HCT116 (cell line): ENCODE data around the gene SMYD3. TPM values are rescaled to one million over a fixed set of nuclear protein-coding genes. Genes with fewer than 3 reads are reported as not detected.

Experiments
- ATAC-seq: fragments of 200-7000 bp; cut with Tn5 transposase; 2 replicates; pipeline ENCODE4 v1.9.1; 2020; ENCODE audit warnings: mild to moderate bottlenecking, moderate library complexity
- BruUV-seq: library from RNA; stranded (reverse); fragments of 400-500 nt; replicated peaks from 2 replicates; lab custom pipeline; 2021; lab: Mats Ljungman, UMichigan
- CTCF ChIA-PET: fragments of 300-600 bp; sonication (Branson Sonifier 250); formaldehyde crosslinking; loops from one replicate; lab custom pipeline; 2021; ENCODE audit warnings: antibody characterized with exemption; lab: Charles Lee
- POLR2A ChIA-PET: fragments of 300-600, 350-600 bp; sonication (Branson Sonifier 250); formaldehyde crosslinking; loops from one replicate; lab custom pipeline; 2021; ENCODE audit warnings: antibody characterized with exemption; lab: Charles Lee
- RAD21 ChIA-PET, 2 experiments: fragments of 300-600 bp; sonication (Branson Sonifier 250); formaldehyde crosslinking; loops; one replicate each; lab custom pipeline; 2023; ENCODE audit warnings: low total read pairs in 2 of 2; ENCODE audit not compliant: uncharacterized antibody in 2 of 2, unreplicated experiment in 2 of 2, low non-redundant PET in 1 of 2; lab: Charles Lee
- DNase-seq: peaks from one replicate; pipeline ENCODE4 v3.0.0-alpha.2; 2010; ENCODE audit warnings: low read depth, low spot score
- H2AFZ ChIP-seq: fragments of 200-600 bp; shearing (Covaris generic), sonication (generic); 2 replicates; pipeline ENCODE4 v1.6.1; 2017; ENCODE audit warnings: low read depth, mixed run types, mixed read lengths, antibody characterized with exemption, low read length; ENCODE audit not compliant: poor library complexity, severe bottlenecking
- H3K27ac ChIP-seq: 2 replicates; pipeline ENCODE4 v1.5.1; 2012; ENCODE audit warnings: low read depth, low read length
- H3K27me3 ChIP-seq: fragments of 200-600 bp; sonication (generic); 2 replicates; pipeline ENCODE4 v1.6.1; 2016; ENCODE audit warnings: mixed run types, low read length, mixed read lengths; ENCODE audit not compliant: insufficient read depth
- H3K36me3 ChIP-seq, 2 experiments: fragments of 200-500 bp in 1 of 2; fragments of 200-600 bp in 1 of 2; sonication (Bioruptor generic) in 1 of 2; sonication (generic) in 1 of 2; 2 replicates each; pipeline versions ENCODE4 v1.5.1 to v1.6.1; 2014 to 2016; ENCODE audit warnings: low read length in 2 of 2, inconsistent platforms in 1 of 2, mixed read lengths in 1 of 2, mixed run types in 1 of 2; ENCODE audit not compliant: insufficient read depth in 2 of 2, control insufficient read depth in 1 of 2
- H3K4me1 ChIP-seq, 2 experiments: fragments of 200-600 bp in 1 of 2; sonication (generic) in 1 of 2; 2 replicates each; pipeline versions ENCODE4 v1.5.1 to v1.6.1; 2012 to 2017; ENCODE audit warnings: low read length in 2 of 2, inconsistent platforms in 1 of 2, mild to moderate bottlenecking in 1 of 2, mixed read lengths in 1 of 2, mixed run types in 1 of 2, moderate library complexity in 1 of 2; ENCODE audit not compliant: insufficient read depth in 2 of 2, control insufficient read depth in 1 of 2
- H3K4me2 ChIP-seq: fragments of 200-600 bp; sonication (generic); 2 replicates; pipeline ENCODE4 v1.6.1; 2017; ENCODE audit warnings: mixed run types, low read length, mixed read lengths
- H3K4me3 ChIP-seq, 2 experiments: fragments of 200-600 bp in 1 of 2; sonication (generic) in 1 of 2; replicated peaks in 1 of 2; 2 replicates each; pipeline ENCODE4 v1.5.1; 2011 to 2016; ENCODE audit warnings: low read length in 2 of 2, control low read depth in 1 of 2, low read depth in 1 of 2, mild to moderate bottlenecking in 1 of 2, mixed read lengths in 1 of 2, mixed run types in 1 of 2
- H3K79me2 ChIP-seq: fragments of 200-600 bp; sonication (generic); 2 replicates; pipeline ENCODE4 v1.6.1; 2017; ENCODE audit warnings: mild to moderate bottlenecking, mixed run types, low read length, moderate library complexity, mixed read lengths; ENCODE audit not compliant: insufficient read depth
- H3K9ac ChIP-seq: fragments of 200-600 bp; sonication (generic); 2 replicates; pipeline ENCODE4 v1.6.1; 2016; ENCODE audit warnings: low read length, mixed read lengths
- H3K9me2 ChIP-seq: fragments of 200-600 bp; sonication (generic), shearing (Covaris generic); 2 replicates; pipeline ENCODE4 v1.6.1; 2017; ENCODE audit warnings: mixed run types, mild to moderate bottlenecking, moderate library complexity; ENCODE audit not compliant: insufficient read depth
- H3K9me3 ChIP-seq, 2 experiments: fragments of 200-500 bp in 1 of 2; fragments of 200-600 bp in 1 of 2; sonication (Bioruptor generic) in 1 of 2; sonication (generic) in 1 of 2; 2 replicates each; pipeline ENCODE4 v1.6.1; 2014 to 2017; ENCODE audit warnings: low read length in 2 of 2, mixed read lengths in 2 of 2, inconsistent platforms in 1 of 2, low read depth in 1 of 2, mild to moderate bottlenecking in 1 of 2, mixed run types in 1 of 2, moderate library complexity in 1 of 2; ENCODE audit not compliant: control insufficient read depth in 1 of 2, insufficient read depth in 1 of 2
- H4K20me1 ChIP-seq: fragments of 200-600 bp; sonication (generic), shearing (Covaris generic); 2 replicates; pipeline ENCODE4 v1.6.1; 2017; ENCODE audit warnings: mixed run types, mild to moderate bottlenecking, moderate library complexity; ENCODE audit not compliant: insufficient read depth
- CBX3 ChIP-seq: IDR thresholded peaks from 2 replicates; pipeline ENCODE4 v1.6.1; 2012; ENCODE audit warnings: low read depth
- CEBPB ChIP-seq: IDR thresholded peaks from 2 replicates; pipeline ENCODE4 v1.6.1; 2012; ENCODE audit warnings: low read depth
- EGR1 ChIP-seq: IDR thresholded peaks from 2 replicates; pipeline ENCODE4 v1.6.1; 2012; ENCODE audit warnings: low read depth
- ELF1 ChIP-seq: IDR thresholded peaks from 2 replicates; pipeline ENCODE4 v1.6.1; 2012; ENCODE audit warnings: low read depth, borderline replicate concordance
- EZH2 ChIP-seq: fragments of 200-600 bp; sonication (generic); IDR thresholded peaks from 2 replicates; pipeline ENCODE4 v1.6.1; 2017; ENCODE audit warnings: antibody characterized with exemption, mixed run types
- EZH2phosphoT487 ChIP-seq: fragments of 200-600 bp; IDR thresholded peaks from 2 replicates; pipeline ENCODE4 v1.6.1; 2018; ENCODE audit warnings: antibody characterized with exemption, borderline replicate concordance
- FOSL1 ChIP-seq: IDR thresholded peaks from 2 replicates; pipeline ENCODE4 v1.6.1; 2012; ENCODE audit warnings: low read depth
- JUND ChIP-seq: IDR thresholded peaks from 2 replicates; pipeline ENCODE4 v1.6.1; 2012
- POLR2A ChIP-seq: IDR thresholded peaks from 2 replicates; pipeline ENCODE4 v1.7.0; 2011; ENCODE audit warnings: borderline replicate concordance; ENCODE audit not compliant: insufficient read depth, insufficient read length; ENCODE audit errors: extremely low read depth
- POLR2AphosphoS5 ChIP-seq: IDR thresholded peaks from 2 replicates; pipeline ENCODE4 v1.6.1; 2011; ENCODE audit warnings: mild to moderate bottlenecking, low read depth, low read length, moderate library complexity
- RAD21 ChIP-seq: IDR thresholded peaks from 2 replicates; pipeline ENCODE4 v1.6.1; 2012; ENCODE audit warnings: low read depth, mild to moderate bottlenecking
- SIN3A ChIP-seq: IDR thresholded peaks from 2 replicates; pipeline ENCODE4 v1.6.1; 2012; ENCODE audit warnings: low read depth
- SP1 ChIP-seq: IDR thresholded peaks from 2 replicates; pipeline ENCODE4 v1.6.1; 2012; ENCODE audit warnings: low read depth
- SRF ChIP-seq: IDR thresholded peaks from 2 replicates; pipeline ENCODE4 v1.6.1; 2012; ENCODE audit warnings: low read depth
- ZBTB33 ChIP-seq: IDR thresholded peaks from 2 replicates; pipeline ENCODE4 v1.6.1; 2011; ENCODE audit warnings: mild to moderate bottlenecking, low read length, moderate library complexity; ENCODE audit not compliant: insufficient replicate concordance; ENCODE audit errors: extremely low read depth
- ZFX ChIP-seq: fragments of 450-650 bp; IDR thresholded peaks from 2 replicates; pipeline ENCODE4 v1.6.1; 2017
- ZNF274 ChIP-seq: fragments of 200-500 bp; sonication (Bioruptor generic); IDR thresholded peaks from 2 replicates; pipeline ENCODE4 v1.6.1; 2014; ENCODE audit warnings: mild to moderate bottlenecking, low read depth, low read length, inconsistent platforms
- intact Hi-C: fragments of 100-400 bp; cut with micrococcal nuclease; formaldehyde crosslinking; loops from 2 replicates; pipeline ENCODE4 v1.10.0; 2022
- total RNA-seq: library from RNA; stranded (reverse); gene quantifications from one replicate; pipeline ENCODE4 v1.2.1, GENCODE V29; 2021; ENCODE audit not compliant: unreplicated experiment
- TF ChIP-seq, protein P1 (sequence below), 3 experiments: fragments of 200-600 bp in 1 of 3; sonication (generic) in 1 of 3; IDR thresholded peaks in 2 of 3; conservative IDR thresholded peaks in 1 of 3; 2 replicates each; pipeline ENCODE4 v1.5.1; 2012 to 2017; ENCODE audit warnings: low read depth in 2 of 3, low read length in 2 of 3, antibody characterized with exemption in 1 of 3, borderline replicate concordance in 1 of 3, control low read depth in 1 of 3, mild to moderate bottlenecking in 1 of 3, mixed read lengths in 1 of 3, mixed run types in 1 of 3, moderate library complexity in 1 of 3; ENCODE audit not compliant: insufficient read depth in 1 of 3
- TF ChIP-seq, protein P2 (sequence below): IDR thresholded peaks from 2 replicates; pipeline ENCODE4 v1.6.1; 2012
- TF ChIP-seq, protein P3 (sequence below): IDR thresholded peaks from 2 replicates; pipeline ENCODE4 v1.6.1; 2012

Gene SMYD3
- total RNA-seq, 1 experiment from 2014 or later, result 33.6 TPM

- H3K9me3 ChIP-seq, result no peaks in the 10 kb centered on the region
- no peak overlapping the region for H3K27ac ChIP-seq
- H3K4me3 ChIP-seq, result no peak overlapping the region
- ATAC-seq (no peak), DNase-seq (no peak)
- intact Hi-C loops, result no loop called here
- CTCF ChIA-PET, result no interaction called here
- H3K4me1 ChIP-seq, result no peaks in the 10 kb centered on the region
- H3K9ac ChIP-seq, result no peak overlapping the region
- no peaks in the 10 kb centered on the region for H3K79me2 ChIP-seq
- H3K9me2 ChIP-seq, result no peaks in the 10 kb centered on the region
- no peaks in the 10 kb centered on the region for H3K36me3 ChIP-seq
- TF ChIP-seq POLR2AphosphoS5 (no peak), SP1 (no peak), EGR1 (no peak), FOSL1 (no peak), ZFX (no peak), JUND (no peak), POLR2A (no peak), ZNF274 (no peak), SIN3A (no peak), CEBPB (no peak), RAD21 (no peak), CBX3 (no peak), ELF1 (no peak), EZH2phosphoT487 (no peak), SRF (no peak), EZH2 (no peak), ZBTB33 (no peak)
- TF ChIP-seq, protein P1, sequence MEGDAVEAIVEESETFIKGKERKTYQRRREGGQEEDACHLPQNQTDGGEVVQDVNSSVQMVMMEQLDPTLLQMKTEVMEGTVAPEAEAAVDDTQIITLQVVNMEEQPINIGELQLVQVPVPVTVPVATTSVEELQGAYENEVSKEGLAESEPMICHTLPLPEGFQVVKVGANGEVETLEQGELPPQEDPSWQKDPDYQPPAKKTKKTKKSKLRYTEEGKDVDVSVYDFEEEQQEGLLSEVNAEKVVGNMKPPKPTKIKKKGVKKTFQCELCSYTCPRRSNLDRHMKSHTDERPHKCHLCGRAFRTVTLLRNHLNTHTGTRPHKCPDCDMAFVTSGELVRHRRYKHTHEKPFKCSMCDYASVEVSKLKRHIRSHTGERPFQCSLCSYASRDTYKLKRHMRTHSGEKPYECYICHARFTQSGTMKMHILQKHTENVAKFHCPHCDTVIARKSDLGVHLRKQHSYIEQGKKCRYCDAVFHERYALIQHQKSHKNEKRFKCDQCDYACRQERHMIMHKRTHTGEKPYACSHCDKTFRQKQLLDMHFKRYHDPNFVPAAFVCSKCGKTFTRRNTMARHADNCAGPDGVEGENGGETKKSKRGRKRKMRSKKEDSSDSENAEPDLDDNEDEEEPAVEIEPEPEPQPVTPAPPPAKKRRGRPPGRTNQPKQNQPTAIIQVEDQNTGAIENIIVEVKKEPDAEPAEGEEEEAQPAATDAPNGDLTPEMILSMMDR (IDR thresholded peaks at IDR 0.05 in 2 of 3, conservative IDR thresholded peaks at IDR 0.05 in 1 of 3; ENCODE audit: borderline replicate concordance in 1 of 3, insufficient read depth in 1 of 3, low read depth in 2 of 3, low read length in 2 of 3), result no peak
- TF ChIP-seq, protein P2, sequence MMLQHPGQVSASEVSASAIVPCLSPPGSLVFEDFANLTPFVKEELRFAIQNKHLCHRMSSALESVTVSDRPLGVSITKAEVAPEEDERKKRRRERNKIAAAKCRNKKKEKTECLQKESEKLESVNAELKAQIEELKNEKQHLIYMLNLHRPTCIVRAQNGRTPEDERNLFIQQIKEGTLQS, result no peak
- TF ChIP-seq, protein P3, sequence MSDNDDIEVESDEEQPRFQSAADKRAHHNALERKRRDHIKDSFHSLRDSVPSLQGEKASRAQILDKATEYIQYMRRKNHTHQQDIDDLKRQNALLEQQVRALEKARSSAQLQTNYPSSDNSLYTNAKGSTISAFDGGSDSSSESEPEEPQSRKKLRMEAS, result no peak
- RAD21 ChIA-PET, result no interaction called here
- no peak overlapping the region for H2AFZ ChIP-seq
- no peaks in the 10 kb centered on the region for H4K20me1 ChIP-seq
- no TSS peak for BruUV-seq
- POLR2A ChIA-PET, result no interaction called here
- H3K27me3 ChIP-seq, result no peaks in the 10 kb centered on the region
- H3K4me2 ChIP-seq, result no peak overlapping the region
These were observed 701.5 kb downstream of the SMYD3 start for GRCh38 chr1:245805532-245805931.
